Neural progenitor cell (in vitro differentiated cells): ENCODE data around the gene C4BPB.

ENCODE experiments used
- CTCF ChIP-seq: fragments of 200-600 bp; sonication (generic); IDR thresholded peaks from 2 replicates; pipeline ENCODE4 v1.5.1; 2017; ENCODE audit warnings: antibody characterized with exemption, mild to moderate bottlenecking
- EZH2 ChIP-seq: fragments of 200-600 bp; sonication (generic); IDR thresholded peaks from 2 replicates; pipeline ENCODE4 v1.6.1; 2017; ENCODE audit warnings: antibody characterized with exemption, mild to moderate bottlenecking, moderate library complexity

GRCh38 chr1:207097871-207098324 lies 9.2 kb downstream of the C4BPB start:
- no peak for TF ChIP-seq CTCF
- no peak for TF ChIP-seq EZH2
